ENCODE data around the gene DDR2.

Gene DDR2

GRCh38 chr1:162708286-162708685 lies 76.0 kb downstream of the DDR2 start:
- Histone ChIP-seq H3K4ac (ENCODE audit: low read length) (no peak overlapping the region), H2AK5ac (ENCODE audit: low read depth, low read length) (no peak overlapping the region), H4K91ac (ENCODE audit: low read depth, low read length, poor library complexity) (no peak overlapping the region), H2BK15ac (ENCODE audit: low read length) (no peak overlapping the region), H2BK120ac (ENCODE audit: low read depth, low read length) (no peak overlapping the region), H2BK5ac (ENCODE audit: low read length) (no peak overlapping the region), H3K27me3 (ENCODE audit: control insufficient read depth in 3 of 3, insufficient read depth in 3 of 3, low read depth in 1 of 3, low read length in 3 of 3) (no peaks in the 10 kb centered on the region), H4K8ac (ENCODE audit: low read depth, low read length) (no peak overlapping the region), H3K27ac (replicated peaks; ENCODE audit: low read length) (no peak overlapping the region), H3K4me3 (ENCODE audit: low read length in 2 of 2) (no peak overlapping the region), H3K9ac (ENCODE audit: low read depth, low read length, poor library complexity) (no peak overlapping the region), H3K4me1 (ENCODE audit: control insufficient read depth in 2 of 2, insufficient read depth in 1 of 2, low read depth in 1 of 2, low read length in 2 of 2) (peaks cover 0 to 2% of the 10 kb centered on the region in 2 donors), H3K9me3 (replicated peaks in 1 of 2; ENCODE audit: control insufficient read depth in 2 of 2, insufficient read depth in 1 of 2, low read depth in 1 of 2, low read length in 2 of 2) (no peaks in the 10 kb centered on the region), H3K14ac (ENCODE audit: low read length) (no peak overlapping the region), H2AFZ (ENCODE audit: low read length) (no peak overlapping the region), H3K4me2 (ENCODE audit: insufficient read depth, low read length, poor library complexity, severe bottlenecking) (no peak overlapping the region), H3K36me3 (replicated peaks in 1 of 2; ENCODE audit: control insufficient read depth in 2 of 2, insufficient read depth in 2 of 2, low read length in 2 of 2) (no peaks in the 10 kb centered on the region), H2BK12ac (ENCODE audit: low read length) (no peak overlapping the region), H3K18ac (ENCODE audit: low read length) (no peak overlapping the region), H3K23ac (ENCODE audit: low read depth, low read length, poor library complexity) (no peak overlapping the region), H3K79me1 (ENCODE audit: low read depth, low read length) (no peaks in the 10 kb centered on the region)
- DNase-seq (ENCODE audit: low spot score), result no peak
- WGBS, 2 donors (ENCODE audit: extremely low coverage in 2 of 2, insufficient read length in 2 of 2, insufficient replicate concordance in 1 of 2), result no CpG with 5 or more reads among the region's 3 CpGs

GRCh38 chr1:162709132-162709860 lies 77.0 kb downstream of the DDR2 start:
- Histone ChIP-seq H3K9me3 (replicated peaks in 1 of 2; ENCODE audit: control insufficient read depth in 2 of 2, insufficient read depth in 1 of 2, low read depth in 1 of 2, low read length in 2 of 2) (no peaks in the 10 kb centered on the region), H2BK12ac (ENCODE audit: low read length) (no peak overlapping the region), H3K18ac (ENCODE audit: low read length) (no peak overlapping the region), H2AK5ac (ENCODE audit: low read depth, low read length) (no peak overlapping the region), H3K23ac (ENCODE audit: low read depth, low read length, poor library complexity) (no peak overlapping the region), H2BK5ac (ENCODE audit: low read length) (no peak overlapping the region), H3K27me3 (ENCODE audit: control insufficient read depth in 3 of 3, insufficient read depth in 3 of 3, low read depth in 1 of 3, low read length in 3 of 3) (no peaks in the 10 kb centered on the region), H3K4ac (ENCODE audit: low read length) (no peak overlapping the region), H3K14ac (ENCODE audit: low read length) (no peak overlapping the region), H2BK15ac (ENCODE audit: low read length) (peak overlapping the region; percentile 59), H3K4me1 (ENCODE audit: control insufficient read depth in 2 of 2, insufficient read depth in 1 of 2, low read depth in 1 of 2, low read length in 2 of 2) (peaks cover 0 to 2% of the 10 kb centered on the region in 2 donors), H3K4me3 (ENCODE audit: low read length in 2 of 2) (no peak overlapping the region), H4K91ac (ENCODE audit: low read depth, low read length, poor library complexity) (no peak overlapping the region), H2AFZ (ENCODE audit: low read length) (no peak overlapping the region), H3K27ac (replicated peaks; ENCODE audit: low read length) (no peak overlapping the region), H2BK120ac (ENCODE audit: low read depth, low read length) (no peak overlapping the region), H3K9ac (ENCODE audit: low read depth, low read length, poor library complexity) (no peak overlapping the region), H3K36me3 (replicated peaks in 1 of 2; ENCODE audit: control insufficient read depth in 2 of 2, insufficient read depth in 2 of 2, low read length in 2 of 2) (no peaks in the 10 kb centered on the region), H3K79me1 (ENCODE audit: low read depth, low read length) (no peaks in the 10 kb centered on the region), H3K4me2 (ENCODE audit: insufficient read depth, low read length, poor library complexity, severe bottlenecking) (no peak overlapping the region), H4K8ac (ENCODE audit: low read depth, low read length) (no peak overlapping the region)
- DNase-seq (ENCODE audit: low spot score), result no peak
- WGBS, 2 donors (ENCODE audit: extremely low coverage in 2 of 2, insufficient read length in 2 of 2, insufficient replicate concordance in 1 of 2), result no CpG with 5 or more reads among the region's 4 CpGs

GRCh38 chr1:162709870-162710269 lies 77.6 kb downstream of the DDR2 start:
- Histone ChIP-seq H3K18ac (ENCODE audit: low read length) (no peak overlapping the region), H3K27ac (replicated peaks; ENCODE audit: low read length) (no peak overlapping the region), H3K9ac (ENCODE audit: low read depth, low read length, poor library complexity) (no peak overlapping the region), H3K36me3 (replicated peaks in 1 of 2; ENCODE audit: control insufficient read depth in 2 of 2, insufficient read depth in 2 of 2, low read length in 2 of 2) (no peaks in the 10 kb centered on the region), H2AFZ (ENCODE audit: low read length) (no peak overlapping the region), H4K8ac (ENCODE audit: low read depth, low read length) (no peak overlapping the region), H3K4ac (ENCODE audit: low read length) (no peak overlapping the region), H3K4me3 (ENCODE audit: low read length in 2 of 2) (no peak overlapping the region), H3K23ac (ENCODE audit: low read depth, low read length, poor library complexity) (no peak overlapping the region), H3K14ac (ENCODE audit: low read length) (no peak overlapping the region), H2BK120ac (ENCODE audit: low read depth, low read length) (no peak overlapping the region), H2BK15ac (ENCODE audit: low read length) (no peak overlapping the region), H3K27me3 (ENCODE audit: control insufficient read depth in 3 of 3, insufficient read depth in 3 of 3, low read depth in 1 of 3, low read length in 3 of 3) (no peaks in the 10 kb centered on the region), H2BK12ac (ENCODE audit: low read length) (no peak overlapping the region), H3K79me1 (ENCODE audit: low read depth, low read length) (no peaks in the 10 kb centered on the region), H3K4me2 (ENCODE audit: insufficient read depth, low read length, poor library complexity, severe bottlenecking) (no peak overlapping the region), H3K4me1 (ENCODE audit: control insufficient read depth in 2 of 2, insufficient read depth in 1 of 2, low read depth in 1 of 2, low read length in 2 of 2) (peaks cover 0 to 2% of the 10 kb centered on the region in 2 donors), H4K91ac (ENCODE audit: low read depth, low read length, poor library complexity) (no peak overlapping the region), H2BK5ac (ENCODE audit: low read length) (no peak overlapping the region), H3K9me3 (replicated peaks in 1 of 2; ENCODE audit: control insufficient read depth in 2 of 2, insufficient read depth in 1 of 2, low read depth in 1 of 2, low read length in 2 of 2) (no peaks in the 10 kb centered on the region), H2AK5ac (ENCODE audit: low read depth, low read length) (no peak overlapping the region)
- no CpG with 5 or more reads among the region's 1 CpG for WGBS, 2 donors (ENCODE audit: extremely low coverage in 2 of 2, insufficient read length in 2 of 2, insufficient replicate concordance in 1 of 2)
- no peak for DNase-seq (ENCODE audit: low spot score)

GRCh38 chr1:162710345-162710744 lies 78.1 kb downstream of the DDR2 start:
- Histone ChIP-seq H3K23ac (ENCODE audit: low read depth, low read length, poor library complexity) (no peak overlapping the region), H2BK120ac (ENCODE audit: low read depth, low read length) (no peak overlapping the region), H2BK5ac (ENCODE audit: low read length) (no peak overlapping the region), H2BK15ac (ENCODE audit: low read length) (no peak overlapping the region), H3K9ac (ENCODE audit: low read depth, low read length, poor library complexity) (no peak overlapping the region), H2AK5ac (ENCODE audit: low read depth, low read length) (no peak overlapping the region), H2AFZ (ENCODE audit: low read length) (peak overlapping the region; percentile 14), H3K4me3 (ENCODE audit: low read length in 2 of 2) (no peak overlapping the region), H3K18ac (ENCODE audit: low read length) (no peak overlapping the region), H3K36me3 (replicated peaks in 1 of 2; ENCODE audit: control insufficient read depth in 2 of 2, insufficient read depth in 2 of 2, low read length in 2 of 2) (no peaks in the 10 kb centered on the region), H3K9me3 (replicated peaks in 1 of 2; ENCODE audit: control insufficient read depth in 2 of 2, insufficient read depth in 1 of 2, low read depth in 1 of 2, low read length in 2 of 2) (no peaks in the 10 kb centered on the region), H2BK12ac (ENCODE audit: low read length) (no peak overlapping the region), H3K4me2 (ENCODE audit: insufficient read depth, low read length, poor library complexity, severe bottlenecking) (no peak overlapping the region), H4K8ac (ENCODE audit: low read depth, low read length) (no peak overlapping the region), H3K4ac (ENCODE audit: low read length) (no peak overlapping the region), H3K79me1 (ENCODE audit: low read depth, low read length) (no peaks in the 10 kb centered on the region), H3K27ac (replicated peaks; ENCODE audit: low read length) (no peak overlapping the region), H3K4me1 (ENCODE audit: control insufficient read depth in 2 of 2, insufficient read depth in 1 of 2, low read depth in 1 of 2, low read length in 2 of 2) (no peaks in the 10 kb centered on the region), H3K27me3 (ENCODE audit: control insufficient read depth in 3 of 3, insufficient read depth in 3 of 3, low read depth in 1 of 3, low read length in 3 of 3) (no peaks in the 10 kb centered on the region), H4K91ac (ENCODE audit: low read depth, low read length, poor library complexity) (no peak overlapping the region), H3K14ac (ENCODE audit: low read length) (no peak overlapping the region)
- WGBS, 2 donors (ENCODE audit: extremely low coverage in 2 of 2, insufficient read length in 2 of 2, insufficient replicate concordance in 1 of 2), result no CpG with 5 or more reads among the region's 1 CpG
- DNase-seq (ENCODE audit: low spot score), result no peak
